ENCODE data around the gene RTN4R. TPM values are rescaled to one million over a fixed set of nuclear protein-coding genes. Genes with fewer than 3 reads are reported as not detected.
"Not testable (repeated sequence)": the region's sequence is repeated elsewhere in the genome, so short reads cannot be mapped to it uniquely, and the experiment has no call there.

The RTN4R gene
- total RNA-seq = 10 to 100 TPM in 1 of 9 donors, 1 to 10 TPM in 5, under 1 TPM in 3; 0.35 to 18.8 (median 1.1) TPM
- polyA plus RNA-seq = 1 to 10 TPM in 2 of 3 donors, under 1 TPM in 1; 0.35 to 1.9 (median 1.1) TPM
- long read RNA-seq, donor 1, partial matches to known transcripts = 0 of 2 reads
- long read RNA-seq, donor 1, other reads (novel, unspliced or antisense) = 0 of 2 reads
- long read RNA-seq, donor 2, partial matches to known transcripts = 0 of 1 reads
- long read RNA-seq, donor 2, other reads (novel, unspliced or antisense) = 0 of 1 reads
- long read RNA-seq, donor 3 = 0 reads
- long read RNA-seq, donor 4 = 0 reads
- long read RNA-seq, donor 5 = 0 reads
- long read RNA-seq, donor 6, partial matches to known transcripts = 0 of 1 reads
- long read RNA-seq, donor 6, other reads (novel, unspliced or antisense) = 1 of 1 reads
- long read RNA-seq, donor 7, partial matches to known transcripts = 0 of 1 reads
- long read RNA-seq, donor 7, other reads (novel, unspliced or antisense) = 0 of 1 reads
- long read RNA-seq, donor 8, partial matches to known transcripts = 0 of 1 reads
- long read RNA-seq, donor 8, other reads (novel, unspliced or antisense) = 0 of 1 reads
- long read RNA-seq, donor 9, partial matches to known transcripts = 0 of 1 reads
- long read RNA-seq, donor 9, other reads (novel, unspliced or antisense) = 0 of 1 reads
- long read RNA-seq, donor 10 = 0 reads

- Histone ChIP-seq H3K4me3 (peak within 1 kb of the TSS in 1 of 4 donors; percentile 71), H3K36me3 (replicated peaks in 1 of 2) (no peaks in the 10 kb centered on the region), H3K9me3 (replicated peaks in 1 of 3) (no peaks in the 10 kb centered on the region), H3K4me1 (replicated peaks in 1 of 2) (peaks cover 7 to 8% of the 10 kb centered on the region in 2 donors), H3K27me3 (no peaks in the 10 kb centered on the region), H3K27ac (peak within 1 kb of the TSS in 1 of 5 donors; percentile 29)
- DNase-seq = peak in 6 of 7 donors; percentile 54 to 72 (median 62)
- intact Hi-C loops (cut with DNase I) = no loop called here
- WGBS, 4 donors = 23 to 95% (median 57%) methylated on average over 4 to 43 of the region's 58 CpGs
- TF ChIP-seq POLR2A (IDR thresholded peaks at IDR 0.05) = no peak
- TF ChIP-seq CTCF (IDR thresholded peaks at IDR 0.05) = peak; percentile 6 to 91 (median 44)
Measured at GRCh38 chr22:20268279-20269012, at the start of gene RTN4R. Gene RTN4R, minus strand, starts transcription at chr22:20268318. Its CDS starts 226 bp downstream, at chr22:20268092.

DNA sequence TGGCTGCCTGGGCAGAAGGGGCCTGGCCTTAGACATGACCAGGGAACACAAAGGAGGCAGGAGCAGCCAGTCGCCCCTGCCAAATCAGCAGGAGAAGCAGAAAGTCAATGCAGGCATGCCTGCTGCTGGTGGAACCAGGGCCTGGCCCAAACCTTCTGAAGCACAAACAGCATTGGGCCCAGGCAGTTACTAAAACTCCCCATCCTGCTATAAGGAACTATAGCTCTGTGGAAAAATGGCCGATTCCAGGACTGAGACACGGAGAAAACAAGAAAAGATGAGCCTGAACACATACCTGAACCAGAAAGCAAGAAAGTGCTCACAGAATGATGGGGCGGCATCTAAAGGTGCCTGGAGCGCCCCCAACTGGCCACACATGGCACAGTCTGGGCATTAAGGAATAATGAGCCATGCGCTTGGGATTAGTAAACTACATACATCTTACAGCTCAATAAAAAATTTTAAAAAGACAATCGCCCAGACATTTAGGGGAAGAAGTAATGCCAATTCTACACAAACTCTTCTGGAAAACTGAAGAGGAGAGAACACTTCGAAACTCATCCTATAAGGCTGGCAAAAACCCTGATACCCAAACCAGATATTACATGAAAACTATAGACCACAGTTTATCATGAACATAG, 49.4 kb upstream of the RTN4R start:
- H3K27me3 ChIP-seq; H3K9me3 ChIP-seq (replicated peaks in 1 of 3); H3K4me3 ChIP-seq; intact Hi-C loops (cut with DNase I); H3K27ac ChIP-seq; H3K36me3 ChIP-seq (replicated peaks in 1 of 2): not testable (repeated sequence)
- peak in 4 of 7 donors; percentile 9 to 50 (median 17) for DNase-seq
- peaks cover 11 to 33% of the 10 kb centered on the region in 2 donors for H3K4me1 ChIP-seq (replicated peaks in 1 of 2)
- peak; percentile 6 to 43 (median 22) for TF ChIP-seq CTCF (IDR thresholded peaks at IDR 0.05)
- 51 to 56% (median 56%) methylated on average over 8 of the region's 8 CpGs for WGBS, 4 donors

- H3K4me3 ChIP-seq = no peak overlapping the region
- H3K27ac ChIP-seq = no peak overlapping the region
- DNase-seq = peak in 4 of 7 donors; percentile 1 to 24 (median 9)
- WGBS, 4 donors = 92 to 98% (median 94%) methylated on average over 7 to 8 of the region's 8 CpGs
- H3K36me3 ChIP-seq (replicated peaks in 1 of 2) = no peaks in the 10 kb centered on the region
- TF ChIP-seq CTCF (IDR thresholded peaks at IDR 0.05) (no peak), POLR2A (IDR thresholded peaks at IDR 0.05) (no peak)
- intact Hi-C loops (cut with DNase I) = no loop called here
- H3K27me3 ChIP-seq = no peaks in the 10 kb centered on the region
- H3K4me1 ChIP-seq (replicated peaks in 1 of 2) = peaks cover 11 to 33% of the 10 kb centered on the region in 2 donors
- H3K9me3 ChIP-seq (replicated peaks in 1 of 3) = no peaks in the 10 kb centered on the region
Measured at GRCh38 chr22:20316844-20317401, 48.8 kb upstream of the RTN4R start.

All from adrenal gland (tissue), 19 donors.